HEK293T (cell line): ENCODE data around the gene HSD11B1L.

Experiments used
- FOXA1 ChIP-seq: fragments of 450-650 bp; IDR thresholded peaks from 2 replicates; pipeline ENCODE4 v1.6.1; 2016; ENCODE audit warnings: mild to moderate bottlenecking
- FOXK2 ChIP-seq: fragments of 450-650 bp; IDR thresholded peaks from 2 replicates; pipeline ENCODE4 v1.6.1; 2016; ENCODE audit warnings: mild to moderate bottlenecking
- HDGF ChIP-seq: fragments of 450-650 bp; IDR thresholded peaks from 2 replicates; pipeline ENCODE4 v1.6.1; 2017; ENCODE audit warnings: antibody characterized with exemption, borderline replicate concordance
- L3MBTL2 ChIP-seq: fragments of 450-650 bp; conservative IDR thresholded peaks from 2 replicates; pipeline ENCODE4 v1.6.1; 2016; ENCODE audit warnings: mild to moderate bottlenecking
- NFRKB ChIP-seq: fragments of 450-650 bp; IDR thresholded peaks from 2 replicates; pipeline ENCODE4 v1.6.1; 2016; ENCODE audit warnings: mild to moderate bottlenecking, moderate library complexity
- SP1 ChIP-seq: fragments of 450-650 bp; IDR thresholded peaks from 2 replicates; pipeline ENCODE4 v1.6.1; 2017
- SUZ12 ChIP-seq: fragments of 450-650 bp; IDR thresholded peaks from 2 replicates; pipeline ENCODE4 v1.6.1; 2016; ENCODE audit warnings: mild to moderate bottlenecking
- TARDBP ChIP-seq: fragments of 450-650 bp; IDR thresholded peaks from 2 replicates; pipeline ENCODE4 v1.6.1; 2016
- ZNF384 ChIP-seq: fragments of 450-650 bp; IDR thresholded peaks from 2 replicates; pipeline ENCODE4 v1.6.1; 2016

- TF ChIP-seq L3MBTL2 = no peak
- TF ChIP-seq TARDBP = no peak
- no peak for TF ChIP-seq FOXA1
- TF ChIP-seq NFRKB = no peak
- TF ChIP-seq ZNF384 = no peak
- no peak for TF ChIP-seq HDGF
- no peak for TF ChIP-seq FOXK2
- no peak for TF ChIP-seq SUZ12
- no peak for TF ChIP-seq SP1
These were observed 23.3 kb downstream of the HSD11B1L start for GRCh38 chr19:5703819-5704818.
